HG03196 (cell line): Measurements from ENCODE around the gene DPP6.

ENCODE experiments used
- ATAC-seq: cut with Tn5 transposase; IDR thresholded peaks from one replicate; pipeline ENCODE4 v1.9.1; 2021; ENCODE audit not compliant: unreplicated experiment

Gene DPP6

GRCh38 chr7:154746571-154747360 is 694.6 kb downstream of the DPP6 start:
- ATAC-seq, result no peak

GRCh38 chr7:154748089-154748786 is 696.0 kb downstream of the DPP6 start:
- ATAC-seq, result no peak

GRCh38 chr7:154750353-154750801 is 698.2 kb downstream of the DPP6 start:
- no peak for ATAC-seq

GRCh38 chr7:154753226-154753625 is 701.0 kb downstream of the DPP6 start:
- ATAC-seq, result no peak

- ATAC-seq, result no peak
These were observed 705.6 kb downstream of the DPP6 start for GRCh38 chr7:154757756-154758155.

- no peak for ATAC-seq
These were observed 707.8 kb downstream of the DPP6 start for GRCh38 chr7:154759989-154760388.

GRCh38 chr7:154765118-154765517 is 712.9 kb downstream of the DPP6 start:
- ATAC-seq, result no peak

- ATAC-seq, result no peak
These were observed 714.9 kb downstream of the DPP6 start for GRCh38 chr7:154767142-154767541.

GRCh38 chr7:154767821-154768415 is 715.7 kb downstream of the DPP6 start:
- no peak for ATAC-seq

- ATAC-seq, result no peak
These were observed 716.8 kb downstream of the DPP6 start for GRCh38 chr7:154769001-154769400.

GRCh38 chr7:154769527-154769926 is 717.3 kb downstream of the DPP6 start:
- ATAC-seq, result no peak

GRCh38 chr7:154770361-154770760 is 718.2 kb downstream of the DPP6 start:
- ATAC-seq, result no peak

- ATAC-seq, result no peak
These were observed 718.8 kb downstream of the DPP6 start for GRCh38 chr7:154770962-154771361.

- no peak for ATAC-seq
These were observed 722.2 kb downstream of the DPP6 start for GRCh38 chr7:154774303-154774969.

GRCh38 chr7:154775681-154776080 is 723.5 kb downstream of the DPP6 start:
- no peak for ATAC-seq

GRCh38 chr7:154776350-154776749 is 724.2 kb downstream of the DPP6 start:
- no peak for ATAC-seq

GRCh38 chr7:154777023-154777422 is 724.8 kb downstream of the DPP6 start:
- ATAC-seq, result no peak

- ATAC-seq, result no peak
These were observed 725.3 kb downstream of the DPP6 start for GRCh38 chr7:154777489-154777888.

GRCh38 chr7:154777908-154778307 is 725.7 kb downstream of the DPP6 start:
- ATAC-seq, result no peak

- no peak for ATAC-seq
These were observed 729.4 kb downstream of the DPP6 start for GRCh38 chr7:154781369-154782303.
